ENCODE measurements around the gene OVOL3. TPM values are rescaled to one million over a fixed set of nuclear protein-coding genes. Genes with fewer than 3 reads are reported as not detected.
A peak's percentile ranks its signal among the peaks of the same experiment; 100 is the strongest.

OVOL3 gene
- total RNA-seq, 2 experiments from 2014 or later = not detected

- H3K9me3 ChIP-seq (ENCODE audit: low read length) = no peaks in the 10 kb centered on the region
- H3K79me2 ChIP-seq (ENCODE audit: insufficient read depth, low read depth, low read length) = peaks cover 13% of the 10 kb centered on the region; the same call in 1 of the 2 replicates
- no peaks in the 10 kb centered on the region for H3K9me2 ChIP-seq (ENCODE audit: insufficient read depth, low read length)
- no peaks in the 10 kb centered on the region for H4K20me1 ChIP-seq (ENCODE audit: insufficient read depth, low read length)
- H3K4me1 ChIP-seq (ENCODE audit: insufficient read depth, low read length, poor library complexity, severe bottlenecking) = peaks cover 24% of the 10 kb centered on the region
- TF ChIP-seq, protein P1, sequence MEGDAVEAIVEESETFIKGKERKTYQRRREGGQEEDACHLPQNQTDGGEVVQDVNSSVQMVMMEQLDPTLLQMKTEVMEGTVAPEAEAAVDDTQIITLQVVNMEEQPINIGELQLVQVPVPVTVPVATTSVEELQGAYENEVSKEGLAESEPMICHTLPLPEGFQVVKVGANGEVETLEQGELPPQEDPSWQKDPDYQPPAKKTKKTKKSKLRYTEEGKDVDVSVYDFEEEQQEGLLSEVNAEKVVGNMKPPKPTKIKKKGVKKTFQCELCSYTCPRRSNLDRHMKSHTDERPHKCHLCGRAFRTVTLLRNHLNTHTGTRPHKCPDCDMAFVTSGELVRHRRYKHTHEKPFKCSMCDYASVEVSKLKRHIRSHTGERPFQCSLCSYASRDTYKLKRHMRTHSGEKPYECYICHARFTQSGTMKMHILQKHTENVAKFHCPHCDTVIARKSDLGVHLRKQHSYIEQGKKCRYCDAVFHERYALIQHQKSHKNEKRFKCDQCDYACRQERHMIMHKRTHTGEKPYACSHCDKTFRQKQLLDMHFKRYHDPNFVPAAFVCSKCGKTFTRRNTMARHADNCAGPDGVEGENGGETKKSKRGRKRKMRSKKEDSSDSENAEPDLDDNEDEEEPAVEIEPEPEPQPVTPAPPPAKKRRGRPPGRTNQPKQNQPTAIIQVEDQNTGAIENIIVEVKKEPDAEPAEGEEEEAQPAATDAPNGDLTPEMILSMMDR (conservative IDR thresholded peaks at IDR 0.05; ENCODE audit: low read length) = no peak
- no peak for TF ChIP-seq EZH2phosphoT487 (IDR thresholded peaks at IDR 0.05; ENCODE audit: borderline replicate concordance, low read depth, low read length)
- peak within 1 kb of the TSS; percentile 80 for H3K4me3 ChIP-seq (ENCODE audit: low read depth, low read length, poor library complexity, severe bottlenecking)
- peak within 1 kb of the TSS; percentile 81 for H3K4me2 ChIP-seq (ENCODE audit: low read length)
- peak within 1 kb of the TSS; percentile 68 for H3K27ac ChIP-seq (ENCODE audit: low read depth, low read length, poor library complexity, severe bottlenecking)
- ChIA-PET CTCF (ENCODE audit: unreplicated experiment) (interaction anchor here (0.5 to 1.0 kb wide), 2 partner anchors 12 to 64 kb away, joined by 3 to 5 read pairs; no protein-coding TSS in a partner anchor), POLR2A (interaction anchor here (0.9 to 1.3 kb wide), 3 partner anchors 12 to 62 kb away, joined by 3 to 4 read pairs (median 3); no protein-coding TSS in a partner anchor)
- H2AFZ ChIP-seq (ENCODE audit: low read length) = peak within 1 kb of the TSS; percentile 56; the same call in 1 of the 2 replicates
- intact Hi-C loops (cut with micrococcal nuclease; ENCODE audit: unreplicated experiment) = loop anchor here (2.0 kb wide), 1 partner anchor 61 kb away; the partner anchor contains the start of genes THAP8 and WDR62
- BruUV-seq (replicated peaks) = no TSS peak
- peak; percentile 60 for DNase-seq (ENCODE audit: low spot score)
- H3K36me3 ChIP-seq (ENCODE audit: insufficient read depth, low read length) = peaks cover 37% of the 10 kb centered on the region
Measured at GRCh38 chr19:36115453-36116343, 4.8 kb downstream of the OVOL3 start, which contains the start of gene TBCB. Gene TBCB, plus strand, starts transcription at chr19:36115468. Its CDS starts 93 bp downstream, at chr19:36115561.

DNA sequence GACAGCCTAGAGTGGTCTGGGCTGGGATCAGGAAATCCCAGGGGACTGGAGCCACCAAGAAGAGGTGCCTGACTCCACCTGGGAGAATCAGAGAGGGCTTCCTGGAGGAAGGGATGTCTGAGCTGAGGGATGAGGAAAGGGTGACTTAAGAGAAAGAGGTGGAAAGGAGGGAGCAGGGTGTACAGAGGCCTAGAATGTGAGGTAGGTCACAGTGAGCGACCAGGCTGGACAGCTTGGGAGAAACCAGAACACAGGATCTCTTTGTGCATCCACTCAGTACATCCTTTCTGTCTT is 5.3 kb downstream of the OVOL3 start:
- Histone ChIP-seq H3K9me3 (ENCODE audit: low read length) (no peaks in the 10 kb centered on the region), H3K36me3 (ENCODE audit: insufficient read depth, low read length) (peaks cover 37% of the 10 kb centered on the region), H3K4me2 (ENCODE audit: low read length) (peak overlapping the region; percentile 81), H3K4me1 (ENCODE audit: insufficient read depth, low read length, poor library complexity, severe bottlenecking) (peaks cover 18% of the 10 kb centered on the region), H3K9me2 (ENCODE audit: insufficient read depth, low read length) (no peaks in the 10 kb centered on the region), H3K27ac (ENCODE audit: low read depth, low read length, poor library complexity, severe bottlenecking) (peak overlapping the region; percentile 68), H3K4me3 (ENCODE audit: low read depth, low read length, poor library complexity, severe bottlenecking) (peak overlapping the region; percentile 80), H3K79me2 (ENCODE audit: insufficient read depth, low read depth, low read length) (peaks cover 13% of the 10 kb centered on the region; the same call in 1 of the 2 replicates), H4K20me1 (ENCODE audit: insufficient read depth, low read length) (no peaks in the 10 kb centered on the region), H2AFZ (ENCODE audit: low read length) (no peak overlapping the region)
- CTCF ChIA-PET (ENCODE audit: unreplicated experiment) = no interaction called here
- POLR2A ChIA-PET = interaction anchor here (0.9 to 1.3 kb wide), 2 partner anchors 12 to 49 kb away, joined by 3 read pairs; no protein-coding TSS in a partner anchor
- intact Hi-C loops (cut with micrococcal nuclease; ENCODE audit: unreplicated experiment) = no loop called here
- DNase-seq (ENCODE audit: low spot score) = no peak
- TF ChIP-seq, protein P1 (conservative IDR thresholded peaks at IDR 0.05; ENCODE audit: low read length) = no peak
- no peak for TF ChIP-seq EZH2phosphoT487 (IDR thresholded peaks at IDR 0.05; ENCODE audit: borderline replicate concordance, low read depth, low read length)
- no TSS peak for BruUV-seq (replicated peaks)

Data from OCI-LY7 (cell line).